Measurements from ENCODE around the gene PCBP3.
"Not testable (repeated sequence)": the region's sequence is repeated elsewhere in the genome, so short reads cannot be mapped to it uniquely, and the experiment has no call there.

PCBP3 gene

DNA sequence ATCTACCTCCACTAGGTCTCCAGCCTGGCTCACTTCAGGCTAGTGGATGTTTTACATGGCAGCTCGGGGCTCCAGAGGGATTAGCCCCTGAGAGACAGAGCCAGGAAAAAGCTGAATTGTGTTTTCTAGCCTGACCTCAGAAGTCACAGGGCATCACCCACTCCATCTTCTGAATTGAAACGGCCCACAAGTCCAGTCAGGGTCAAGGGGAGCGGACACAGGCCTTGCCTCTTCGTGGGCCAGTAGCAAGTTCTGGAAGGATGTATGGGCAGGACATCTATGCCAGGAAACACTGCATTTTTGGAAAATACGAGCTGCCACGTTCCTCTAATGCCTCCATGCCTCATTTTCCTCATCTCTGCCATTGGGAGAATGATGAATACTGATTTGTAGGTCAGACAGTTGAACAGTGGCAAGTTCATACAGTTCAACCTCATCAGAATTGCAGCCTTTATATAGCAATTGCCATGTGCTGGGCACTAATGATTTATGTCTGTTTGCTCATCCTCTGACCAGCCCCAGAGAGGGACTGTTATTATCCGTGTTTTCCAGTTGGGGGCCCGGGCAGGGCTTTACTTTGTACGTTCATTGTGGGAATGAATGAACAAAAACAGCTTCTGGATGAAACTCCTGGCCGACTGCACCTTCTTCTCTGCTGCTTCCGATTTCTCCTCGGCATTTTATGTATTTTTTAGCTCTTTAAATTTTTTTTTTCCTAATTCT is 23.2 kb upstream of the PCBP3 start:
- Mint-ChIP-seq H3K4me3 (no peak overlapping the region), H3K4me1 (peaks cover 10% of the 10 kb centered on the region), H3K27me3 (peaks cover 6% of the 10 kb centered on the region), H3K27ac (no peak overlapping the region), H3K9me3 (no peaks in the 10 kb centered on the region), H3K36me3 (no peaks in the 10 kb centered on the region)
- DNase-seq (ENCODE audit: low spot score in 2 of 2) = no peak
- ATAC-seq (ENCODE audit: low read depth) = no peak

DNA sequence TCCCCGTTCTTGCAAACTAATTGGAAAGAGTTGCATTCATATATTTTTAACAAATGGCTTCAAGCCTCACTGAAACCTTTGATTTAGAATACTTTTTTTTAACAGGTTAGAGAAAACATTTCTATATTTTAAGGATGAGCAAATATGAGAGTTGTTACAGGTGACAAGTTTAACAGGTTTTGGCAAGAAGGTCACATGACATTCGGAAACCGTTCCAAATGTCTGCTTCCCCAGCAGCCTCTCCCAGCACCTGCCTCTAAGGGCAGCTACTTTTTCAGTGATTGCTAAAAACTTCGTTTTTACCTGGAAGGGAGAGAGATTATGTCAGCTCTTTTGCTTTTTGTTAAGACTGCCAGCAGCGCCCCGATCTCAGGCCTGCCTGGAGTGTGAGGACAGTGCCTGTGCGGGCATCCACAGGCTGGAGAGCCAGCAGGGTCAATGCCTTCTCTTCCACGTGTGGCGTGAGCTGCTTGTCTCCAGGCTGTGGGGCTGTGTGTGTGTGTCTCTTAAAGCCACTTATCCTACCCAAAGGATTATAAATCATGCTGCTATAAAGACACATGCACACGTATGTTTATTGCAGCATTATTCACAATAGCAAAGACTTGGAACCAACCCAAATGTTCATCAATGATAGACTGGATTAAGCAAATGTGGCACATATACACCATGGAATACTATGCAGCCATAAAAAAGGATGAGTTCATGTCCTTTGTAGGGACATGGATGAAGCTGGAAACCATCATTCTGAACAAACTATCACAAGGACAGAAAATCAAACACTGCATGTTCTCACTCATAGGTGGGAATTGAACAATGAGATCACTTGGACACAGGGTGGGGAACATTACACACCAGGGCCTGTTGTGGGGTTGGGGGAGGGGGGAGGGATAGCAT is 21.8 kb upstream of the PCBP3 start:
- not testable (repeated sequence) for H3K4me3 Mint-ChIP-seq; H3K9me3 Mint-ChIP-seq; H3K36me3 Mint-ChIP-seq; ATAC-seq (ENCODE audit: low read depth); H3K27ac Mint-ChIP-seq; DNase-seq (ENCODE audit: low spot score in 2 of 2); H3K4me1 Mint-ChIP-seq; H3K27me3 Mint-ChIP-seq

DNA sequence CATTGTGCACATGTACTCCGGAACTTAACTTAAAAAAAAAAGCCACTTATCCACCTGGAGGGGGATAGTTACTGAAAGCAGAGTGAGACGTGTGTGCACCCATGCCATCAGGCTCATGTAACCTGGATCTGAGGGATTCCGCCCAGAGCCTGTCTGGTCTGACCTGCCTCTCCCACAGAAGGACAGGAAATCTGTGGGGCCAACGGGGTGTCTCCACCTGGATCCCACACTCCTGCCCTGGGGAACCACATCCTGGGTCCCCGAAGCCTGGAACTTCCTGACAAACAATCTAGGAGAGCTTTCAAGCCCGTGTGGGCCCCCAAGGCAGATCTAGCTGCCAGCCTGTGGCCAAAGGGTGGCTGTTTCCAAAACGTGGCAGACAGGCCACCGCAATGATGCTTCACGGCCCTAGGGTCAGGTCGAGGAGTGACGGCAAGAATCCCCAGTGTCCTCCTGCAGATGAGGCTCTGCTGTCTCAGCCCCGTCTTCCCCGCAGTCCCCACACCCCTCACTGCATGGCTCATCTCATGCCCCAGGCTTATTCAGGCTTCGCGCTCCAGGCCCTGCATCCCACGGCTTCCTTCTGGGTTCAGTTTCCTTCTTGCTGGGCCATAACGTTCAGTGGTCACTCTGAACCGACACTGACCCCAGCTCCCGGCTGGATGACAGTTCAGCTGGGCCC is 21.0 kb upstream of the PCBP3 start:
- no peak for DNase-seq (ENCODE audit: low spot score in 2 of 2)

DNA sequence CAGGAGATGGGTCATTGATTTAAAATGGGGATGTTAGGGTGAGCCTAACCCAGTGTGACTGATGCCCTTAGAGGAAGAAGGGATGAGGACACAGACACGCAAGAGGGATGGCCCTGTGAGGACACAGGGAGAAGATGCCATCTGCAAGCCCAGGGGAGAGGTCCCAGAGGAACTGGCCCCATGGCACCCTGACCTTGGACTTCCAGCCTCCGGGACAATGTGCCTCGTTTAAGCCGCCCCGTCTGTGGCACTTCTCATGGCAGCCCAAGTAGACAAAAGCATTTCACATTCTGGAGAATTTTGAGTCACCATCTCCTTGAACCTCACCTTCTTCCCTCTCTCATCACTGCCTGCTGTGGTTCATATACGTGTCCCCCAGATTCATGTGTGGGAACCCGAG is 20.1 kb upstream of the PCBP3 start:
- H3K9me3 Mint-ChIP-seq = no peaks in the 10 kb centered on the region
- ATAC-seq (ENCODE audit: low read depth) (no peak), DNase-seq (ENCODE audit: low spot score in 2 of 2) (no peak)
- peaks cover 6% of the 10 kb centered on the region for H3K27me3 Mint-ChIP-seq
- H3K4me3 Mint-ChIP-seq = no peak overlapping the region
- H3K36me3 Mint-ChIP-seq = no peaks in the 10 kb centered on the region
- peaks cover 2% of the 10 kb centered on the region for H3K4me1 Mint-ChIP-seq
- no peak overlapping the region for H3K27ac Mint-ChIP-seq

More for the DNA sequence above, 21.0 kb upstream of the PCBP3 start:
- Mint-ChIP-seq H3K36me3 (no peaks in the 10 kb centered on the region), H3K27ac (no peak overlapping the region), H3K4me1 (peaks cover 2% of the 10 kb centered on the region), H3K27me3 (peaks cover 6% of the 10 kb centered on the region), H3K4me3 (no peak overlapping the region), H3K9me3 (no peaks in the 10 kb centered on the region)
- ATAC-seq (ENCODE audit: low read depth) = no peak

DNA sequence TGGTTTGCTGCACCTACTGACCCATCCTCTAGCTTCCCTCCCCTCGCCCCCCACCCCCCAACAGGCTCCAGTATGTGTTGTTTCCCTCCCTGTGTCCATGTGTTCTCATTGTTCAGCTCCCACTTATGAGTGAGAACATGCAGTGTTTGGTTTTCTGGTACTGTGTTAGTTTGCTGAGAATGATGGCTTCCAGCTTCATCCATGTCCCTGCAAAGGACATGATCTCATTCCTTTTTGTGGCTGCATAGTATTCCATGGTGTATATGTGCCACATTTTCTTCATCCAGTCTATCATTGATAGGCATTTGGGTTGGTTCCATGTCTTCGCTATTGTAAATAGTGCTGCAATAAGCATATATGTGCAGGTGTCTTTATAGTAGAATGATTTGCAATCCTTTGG is 17.4 kb upstream of the PCBP3 start:
- H3K4me3 Mint-ChIP-seq; H3K27ac Mint-ChIP-seq; DNase-seq (ENCODE audit: low spot score in 2 of 2); H3K9me3 Mint-ChIP-seq; H3K4me1 Mint-ChIP-seq; ATAC-seq (ENCODE audit: low read depth); H3K36me3 Mint-ChIP-seq: not testable (repeated sequence)
- peaks cover 10% of the 10 kb centered on the region for H3K27me3 Mint-ChIP-seq

DNA sequence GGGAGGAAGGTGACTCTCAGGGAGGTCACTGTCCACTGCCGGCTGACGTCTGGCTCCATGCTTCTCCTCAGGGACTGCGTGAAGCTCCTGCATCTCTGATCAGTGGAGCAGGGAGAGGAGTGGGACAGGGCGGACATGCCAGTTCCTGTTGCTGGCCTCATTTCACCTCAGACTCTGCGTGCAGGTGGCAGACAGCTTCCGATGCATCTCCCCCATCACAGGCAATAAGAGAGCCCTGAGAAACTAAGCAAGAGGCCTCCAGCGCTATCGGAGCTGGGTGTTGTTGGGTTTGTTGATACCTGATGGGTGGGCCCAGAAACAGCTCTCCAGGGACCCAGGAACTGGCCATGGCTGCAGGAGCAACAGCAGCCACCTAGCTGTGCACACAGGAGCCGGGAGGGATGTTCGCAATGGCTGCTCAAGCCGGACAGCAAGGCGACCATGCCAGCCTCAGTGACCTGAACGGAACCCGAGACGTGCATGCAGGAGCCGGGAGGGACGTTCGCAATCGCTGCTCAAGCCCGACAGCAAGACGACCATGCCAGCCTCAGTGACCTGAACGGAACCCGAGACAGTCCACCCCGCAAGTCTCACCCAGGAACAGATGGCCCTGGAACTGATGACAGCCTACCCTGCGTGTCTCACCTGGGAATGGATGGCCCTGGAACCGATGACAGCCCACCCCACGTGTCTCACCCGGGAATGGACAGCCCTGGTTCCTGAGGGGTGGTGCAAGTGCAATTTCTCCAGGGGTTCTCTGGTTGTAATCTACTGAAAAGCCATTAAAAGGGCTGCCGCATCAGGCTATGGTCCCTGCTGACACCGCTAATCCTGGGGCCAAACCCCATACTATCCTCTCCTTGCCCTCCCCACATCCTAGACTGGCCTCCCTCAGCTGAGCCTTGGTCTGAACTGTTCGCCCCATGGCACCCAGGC is 14.2 kb upstream of the PCBP3 start:
- DNase-seq (ENCODE audit: low spot score in 2 of 2) (no peak), ATAC-seq (ENCODE audit: low read depth) (no peak)
- no peak overlapping the region for H3K4me3 Mint-ChIP-seq
- H3K36me3 Mint-ChIP-seq = no peaks in the 10 kb centered on the region
- H3K27ac Mint-ChIP-seq = no peak overlapping the region
- peaks cover 5% of the 10 kb centered on the region for H3K27me3 Mint-ChIP-seq
- no peaks in the 10 kb centered on the region for H3K9me3 Mint-ChIP-seq
- H3K4me1 Mint-ChIP-seq = peaks cover 6% of the 10 kb centered on the region

DNA sequence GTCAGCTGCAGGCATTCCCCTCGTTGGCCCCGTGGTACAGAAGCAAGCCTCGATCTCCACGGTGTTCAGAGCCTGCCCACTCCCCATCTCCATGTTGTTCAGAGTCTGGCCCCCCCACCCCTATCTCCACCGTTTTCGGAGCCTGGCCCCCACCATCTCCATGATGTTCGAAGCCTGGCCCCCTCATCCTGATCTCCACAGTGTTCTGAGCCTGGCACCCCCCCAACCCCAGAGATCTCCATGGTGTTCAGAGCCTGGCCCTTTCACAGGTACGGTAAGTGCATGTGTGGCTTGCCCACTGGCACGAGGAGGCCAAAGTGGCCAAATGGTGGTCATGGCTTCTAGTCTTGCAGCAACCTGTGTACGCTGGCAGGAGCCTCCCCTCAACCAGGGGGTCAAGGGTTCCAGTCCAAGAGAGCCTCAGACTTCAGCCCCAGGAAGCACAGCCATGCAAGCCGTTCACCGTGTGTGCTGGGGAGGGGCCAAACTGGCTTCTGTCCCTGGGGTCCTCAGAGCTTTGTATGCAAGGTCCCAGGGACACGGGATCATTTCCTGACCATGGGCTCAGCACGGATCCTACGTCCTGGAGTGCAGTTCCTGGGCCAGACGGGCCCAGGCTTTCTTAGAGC is 13.3 kb upstream of the PCBP3 start:
- H3K4me3 Mint-ChIP-seq = no peak overlapping the region
- peaks cover 6% of the 10 kb centered on the region for H3K4me1 Mint-ChIP-seq
- no peaks in the 10 kb centered on the region for H3K36me3 Mint-ChIP-seq
- DNase-seq (ENCODE audit: low spot score in 2 of 2) = no peak
- no peaks in the 10 kb centered on the region for H3K9me3 Mint-ChIP-seq
- no peak overlapping the region for H3K27ac Mint-ChIP-seq
- peaks cover 5% of the 10 kb centered on the region for H3K27me3 Mint-ChIP-seq
- ATAC-seq (ENCODE audit: low read depth) = no peak

DNA sequence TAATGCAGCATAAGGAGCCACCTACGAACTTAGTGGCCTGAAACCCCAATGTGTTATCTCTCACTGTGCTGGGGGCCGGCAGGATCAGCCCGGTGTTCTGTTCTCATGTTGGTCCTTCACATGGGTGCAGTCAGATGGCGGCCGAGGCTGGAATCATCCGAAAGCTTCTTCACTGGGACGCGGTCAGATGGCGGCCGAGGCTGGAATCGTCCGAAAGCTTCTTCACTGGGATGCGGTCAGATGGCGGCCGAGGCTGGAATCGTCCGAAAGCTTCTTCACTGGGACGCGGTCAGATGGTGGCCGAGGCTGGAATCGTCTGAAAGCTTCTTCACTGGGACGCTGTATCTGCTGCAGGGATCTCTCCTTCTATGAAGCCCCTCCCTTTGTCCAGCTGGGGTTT is 12.6 kb upstream of the PCBP3 start:
- Mint-ChIP-seq H3K9me3 (no peaks in the 10 kb centered on the region), H3K4me3 (no peak overlapping the region), H3K36me3 (no peaks in the 10 kb centered on the region), H3K27ac (no peak overlapping the region), H3K4me1 (peaks cover 6% of the 10 kb centered on the region), H3K27me3 (peaks cover 5% of the 10 kb centered on the region)
- ATAC-seq (ENCODE audit: low read depth) = no peak
- DNase-seq (ENCODE audit: low spot score in 2 of 2) = peak in 1 of 2 donors; percentile 5

DNA sequence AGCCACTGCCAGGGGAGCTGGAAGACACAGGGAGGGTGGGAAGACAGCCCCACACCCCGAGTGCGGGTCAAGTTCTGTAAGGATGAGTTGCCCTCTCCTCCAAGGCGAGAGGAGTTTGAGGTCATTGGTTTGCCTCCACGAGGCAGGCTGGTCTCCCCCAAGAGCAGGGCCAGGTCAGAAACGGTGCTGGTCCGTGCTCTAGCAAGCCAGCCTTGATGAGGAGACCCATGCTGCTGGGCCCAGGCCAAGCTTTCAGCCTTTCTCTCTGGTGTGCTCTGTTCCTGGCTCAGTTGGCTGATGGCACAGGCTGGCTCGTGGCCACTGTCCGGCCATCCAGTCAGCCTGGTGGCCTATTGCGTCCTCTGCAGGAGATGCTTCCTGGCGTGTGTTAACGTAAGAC is 12.0 kb upstream of the PCBP3 start:
- H3K4me1 Mint-ChIP-seq = peaks cover 6% of the 10 kb centered on the region
- peaks cover 5% of the 10 kb centered on the region for H3K27me3 Mint-ChIP-seq
- ATAC-seq (ENCODE audit: low read depth) (no peak), DNase-seq (ENCODE audit: low spot score in 2 of 2) (no peak)
- H3K27ac Mint-ChIP-seq = no peak overlapping the region
- no peaks in the 10 kb centered on the region for H3K36me3 Mint-ChIP-seq
- H3K4me3 Mint-ChIP-seq = no peak overlapping the region
- no peaks in the 10 kb centered on the region for H3K9me3 Mint-ChIP-seq

DNA sequence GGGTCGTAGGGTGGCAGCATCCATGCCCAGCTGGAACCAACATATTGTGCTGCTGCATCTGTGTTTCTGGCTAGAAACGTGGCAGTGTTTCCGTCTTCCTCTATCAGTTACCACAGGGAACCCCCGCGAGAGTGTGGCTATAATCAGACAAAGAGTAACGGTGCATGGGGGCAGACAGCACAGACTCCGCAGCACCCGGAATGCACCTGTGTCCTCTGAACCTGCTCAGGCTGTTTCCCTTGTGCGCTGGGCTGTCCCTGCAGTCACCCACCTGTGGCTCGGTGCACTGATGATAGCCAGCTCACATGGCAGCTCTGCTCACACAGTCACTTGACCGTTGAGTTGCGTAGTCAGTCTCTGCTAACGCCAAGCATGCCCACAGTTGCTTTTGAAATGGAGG is 11.4 kb upstream of the PCBP3 start:
- DNase-seq (ENCODE audit: low spot score in 2 of 2) = peak in 1 of 2 donors; percentile 34
- peaks cover 5% of the 10 kb centered on the region for H3K27me3 Mint-ChIP-seq
- H3K27ac Mint-ChIP-seq = peak overlapping the region; percentile 28
- peak; percentile 83 for ATAC-seq (ENCODE audit: low read depth)
- H3K9me3 Mint-ChIP-seq = no peaks in the 10 kb centered on the region
- peak overlapping the region; percentile 6 for H3K4me3 Mint-ChIP-seq
- peaks cover 5% of the 10 kb centered on the region for H3K4me1 Mint-ChIP-seq
- no peaks in the 10 kb centered on the region for H3K36me3 Mint-ChIP-seq

DNA sequence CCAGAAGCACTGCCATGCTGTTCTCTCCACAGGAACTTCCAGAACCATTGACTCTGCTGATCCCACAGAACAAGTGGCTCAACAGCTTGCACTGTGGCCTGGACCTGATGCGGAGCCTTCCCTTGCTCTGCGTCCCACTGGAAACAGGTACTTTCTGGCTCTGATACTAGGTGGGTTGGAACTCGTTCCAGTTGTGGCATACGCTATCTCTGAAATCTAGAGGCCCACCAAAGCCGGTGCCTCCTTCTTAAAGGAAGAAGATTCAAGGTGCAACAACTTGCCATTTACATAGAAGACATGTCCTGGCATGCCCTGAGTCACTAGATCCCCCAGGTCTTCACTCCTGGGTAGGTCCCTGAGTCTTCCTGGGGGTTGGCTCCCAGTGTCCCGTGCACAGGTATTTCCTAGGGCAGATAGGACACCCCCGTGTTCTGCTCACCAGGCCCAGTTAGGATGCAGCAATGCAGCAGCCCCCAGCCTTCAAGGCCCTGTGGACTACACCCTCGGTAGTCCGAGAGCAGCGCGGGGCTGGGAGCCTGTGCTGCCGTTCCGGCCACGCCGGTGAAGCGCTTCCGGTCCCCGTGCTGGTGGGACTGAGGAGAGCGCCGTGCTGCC is 10.8 kb upstream of the PCBP3 start:
- H3K27ac Mint-ChIP-seq = no peak overlapping the region
- peaks cover 4% of the 10 kb centered on the region for H3K4me1 Mint-ChIP-seq
- no peaks in the 10 kb centered on the region for H3K36me3 Mint-ChIP-seq

DNA sequence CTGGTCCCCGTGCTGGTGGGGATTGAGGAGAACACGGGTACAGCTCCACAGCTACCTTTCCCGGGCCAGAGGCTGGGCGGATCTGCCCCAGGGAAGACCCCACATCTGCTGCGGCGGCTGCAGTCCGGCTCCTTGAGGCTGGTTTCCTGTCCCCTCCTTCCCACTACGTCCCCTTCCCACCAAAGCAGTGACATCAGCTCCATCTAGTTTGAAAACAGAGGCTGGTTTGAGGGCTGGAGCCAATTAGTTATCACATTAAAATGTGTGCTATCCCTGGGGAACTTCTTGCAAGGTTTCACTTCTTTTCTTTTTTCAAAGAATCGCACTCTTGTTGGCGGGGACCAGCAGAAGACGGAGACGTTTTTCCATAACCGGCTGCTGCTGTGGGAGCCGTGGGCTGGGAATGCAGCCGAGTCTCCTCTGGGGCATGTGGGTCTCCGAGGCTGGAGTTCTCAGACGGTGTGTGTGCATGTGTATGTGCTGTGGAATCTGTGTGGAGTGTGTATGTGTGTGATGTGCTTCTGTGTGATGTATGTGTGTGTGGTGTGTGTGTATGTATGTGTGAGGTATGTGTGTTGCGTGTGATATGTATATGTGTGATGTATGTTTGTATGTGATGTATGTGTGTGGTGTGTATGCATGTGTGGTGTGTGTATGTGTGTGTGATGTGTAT is 8.9 kb upstream of the PCBP3 start:
- no peaks in the 10 kb centered on the region for H3K9me3 Mint-ChIP-seq
- H3K36me3 Mint-ChIP-seq = no peaks in the 10 kb centered on the region
- peaks cover 4% of the 10 kb centered on the region for H3K4me1 Mint-ChIP-seq
- H3K27me3 Mint-ChIP-seq = peaks cover 5% of the 10 kb centered on the region
- DNase-seq (ENCODE audit: low spot score in 2 of 2) = peak in 1 of 2 donors; percentile 11
- ATAC-seq (ENCODE audit: low read depth) = peak; percentile 46
- no peak overlapping the region for H3K27ac Mint-ChIP-seq
- H3K4me3 Mint-ChIP-seq = no peak overlapping the region

More for the DNA sequence above, 10.8 kb upstream of the PCBP3 start:
- H3K9me3 Mint-ChIP-seq = no peaks in the 10 kb centered on the region
- H3K27me3 Mint-ChIP-seq = peaks cover 5% of the 10 kb centered on the region
- H3K4me3 Mint-ChIP-seq = no peak overlapping the region
- DNase-seq (ENCODE audit: low spot score in 2 of 2) (peak in 1 of 2 donors; percentile 9), ATAC-seq (ENCODE audit: low read depth) (no peak)

All from memory B cell (primary cell).